ENCODE results near the gene IGSF5.
"Not testable (repeated sequence)": the region's sequence is repeated elsewhere in the genome, so short reads cannot be mapped to it uniquely, and the experiment has no call there.

The IGSF5 gene

DNA sequence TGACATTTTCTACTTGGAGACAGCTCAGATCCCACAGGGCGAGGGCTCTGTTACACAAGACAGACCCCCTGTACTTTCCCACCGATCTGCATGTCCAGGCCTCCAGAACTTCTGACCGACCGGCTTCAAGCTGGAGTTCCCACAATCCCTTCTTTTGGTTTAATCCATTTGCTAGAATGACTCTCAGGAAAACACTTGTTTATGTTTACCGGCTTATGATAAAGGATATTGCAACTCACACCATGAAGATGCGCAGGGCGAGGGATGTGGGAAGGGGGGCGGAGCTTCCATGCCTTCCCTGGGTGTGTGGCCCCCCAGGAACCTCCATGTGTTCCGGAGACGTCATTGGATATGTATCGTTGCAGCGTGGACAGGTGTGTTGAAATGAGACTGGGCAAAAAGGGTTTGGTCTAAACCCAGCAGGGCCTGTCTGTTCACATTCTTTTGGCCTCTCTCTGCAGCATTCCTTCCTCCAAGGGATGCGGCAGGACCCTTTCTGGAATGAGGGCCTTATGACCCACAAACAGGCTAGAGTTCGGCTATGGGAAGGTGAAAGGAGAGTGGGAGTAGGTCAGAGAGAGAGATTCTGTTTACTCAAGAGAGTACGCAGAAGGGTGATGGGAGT is 7.5 kb upstream of the IGSF5 start:
- FAIRE-seq: no peak

DNA sequence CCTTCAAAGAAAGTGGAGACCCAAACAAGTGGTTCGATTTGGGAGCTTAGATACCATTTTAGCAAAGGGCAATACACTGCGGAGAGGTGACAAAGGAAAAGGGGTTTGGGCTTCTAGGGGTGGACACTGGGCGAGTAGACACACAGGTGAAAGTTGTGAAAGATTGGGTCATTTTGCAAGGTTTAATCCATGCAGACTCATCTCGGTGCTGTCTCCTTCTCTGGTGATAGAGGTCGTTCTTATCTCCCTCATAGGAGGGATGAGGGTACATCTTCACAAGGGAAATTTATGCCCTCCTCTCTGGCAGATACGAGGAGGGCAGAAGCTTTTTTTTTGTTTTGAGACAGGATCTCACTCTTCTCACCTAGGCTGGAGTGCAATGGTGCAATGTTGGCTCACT is 6.4 kb upstream of the IGSF5 start:
- FAIRE-seq (no peak), DNase-seq (ENCODE audit: insufficient read length, low spot score) (no peak)

More for the DNA sequence above, 7.5 kb upstream of the IGSF5 start:
- no peak for DNase-seq (ENCODE audit: insufficient read length, low spot score)

DNA sequence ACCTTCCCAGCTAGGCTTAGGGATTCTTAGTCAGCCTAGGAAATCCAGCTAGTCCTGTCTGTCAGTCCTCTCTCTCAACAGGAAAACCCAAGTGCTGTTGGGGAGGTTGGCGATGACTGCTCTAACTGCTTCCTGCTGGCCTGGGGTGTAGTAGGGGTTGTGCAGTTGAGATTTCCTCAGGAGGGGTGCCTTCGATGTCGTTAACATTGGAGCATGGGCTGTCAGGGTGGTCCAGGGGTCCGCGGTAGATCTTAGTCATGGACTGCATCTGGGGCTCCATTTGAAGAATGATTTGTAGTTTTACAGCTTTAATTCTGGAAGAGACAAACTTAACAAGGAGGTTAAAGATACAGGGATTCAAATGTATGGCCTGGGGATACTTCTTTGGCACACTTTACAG is 5.5 kb upstream of the IGSF5 start:
- FAIRE-seq; DNase-seq (ENCODE audit: insufficient read length, low spot score): not testable (repeated sequence)

DNA sequence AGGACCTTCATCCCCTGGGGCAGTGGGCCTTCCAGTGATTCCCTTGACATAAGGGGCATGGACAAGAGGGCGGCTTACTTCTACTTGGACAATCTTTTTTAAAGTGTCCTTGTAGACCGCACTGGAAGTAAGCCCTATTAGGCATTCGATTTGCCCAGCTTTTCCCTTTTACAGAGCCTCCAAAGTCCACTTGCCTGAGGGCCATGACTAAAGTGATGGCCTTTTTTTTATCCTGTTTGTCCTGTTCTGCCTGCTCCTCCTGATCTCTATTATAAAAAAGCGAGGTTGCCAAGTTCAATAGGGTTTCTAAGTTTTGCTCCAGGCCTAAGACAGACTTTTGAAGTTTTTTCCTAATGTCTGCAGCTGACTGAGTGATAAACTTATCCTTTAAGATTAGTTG is 2.4 kb upstream of the IGSF5 start:
- not testable (repeated sequence) for DNase-seq (ENCODE audit: insufficient read length, low spot score); FAIRE-seq

DNA sequence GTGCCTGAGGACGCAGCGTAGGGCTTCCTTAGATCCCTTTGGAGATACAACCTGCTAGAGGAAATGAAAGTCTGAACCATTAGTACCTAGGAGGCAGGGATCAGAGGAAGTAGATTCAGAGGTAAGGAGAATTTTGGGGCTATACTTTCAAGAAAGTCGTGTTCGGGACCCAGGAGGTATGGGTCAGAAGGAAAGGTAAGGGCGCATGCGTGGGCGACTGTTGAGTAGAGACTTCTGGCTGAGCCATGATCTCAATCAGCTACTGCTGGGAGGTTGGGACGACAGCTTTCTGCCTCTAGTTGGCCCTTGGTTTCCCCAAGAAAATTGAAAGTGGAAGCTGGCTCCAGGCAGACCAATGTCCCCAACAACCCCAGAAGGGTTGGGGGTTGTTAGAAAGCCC is 349 bp downstream of the IGSF5 start:
- FAIRE-seq; DNase-seq (ENCODE audit: insufficient read length, low spot score): not testable (repeated sequence)

DNA sequence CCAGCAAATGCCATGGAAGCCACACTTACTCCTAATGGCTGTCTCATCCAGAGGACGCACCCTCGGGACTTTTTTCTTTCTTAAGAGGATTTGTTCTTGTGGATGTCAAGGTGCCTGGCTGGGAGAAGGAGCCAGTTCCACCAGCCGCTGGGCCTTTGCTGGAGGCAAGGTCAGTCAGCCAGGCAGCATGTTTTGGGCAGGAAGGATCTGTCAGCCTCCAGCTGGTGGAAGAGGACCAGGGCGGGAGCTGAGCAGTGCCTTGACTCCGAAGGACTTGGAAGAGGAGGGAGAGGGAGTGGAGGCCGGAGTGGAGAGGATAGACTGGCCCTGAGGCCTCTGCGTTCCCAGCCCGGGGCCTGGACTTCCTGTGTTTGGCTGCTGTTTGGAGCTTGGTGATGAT is 5.7 kb downstream of the IGSF5 start:
- no peak for FAIRE-seq
- no peak for DNase-seq (ENCODE audit: insufficient read length, low spot score)

DNA sequence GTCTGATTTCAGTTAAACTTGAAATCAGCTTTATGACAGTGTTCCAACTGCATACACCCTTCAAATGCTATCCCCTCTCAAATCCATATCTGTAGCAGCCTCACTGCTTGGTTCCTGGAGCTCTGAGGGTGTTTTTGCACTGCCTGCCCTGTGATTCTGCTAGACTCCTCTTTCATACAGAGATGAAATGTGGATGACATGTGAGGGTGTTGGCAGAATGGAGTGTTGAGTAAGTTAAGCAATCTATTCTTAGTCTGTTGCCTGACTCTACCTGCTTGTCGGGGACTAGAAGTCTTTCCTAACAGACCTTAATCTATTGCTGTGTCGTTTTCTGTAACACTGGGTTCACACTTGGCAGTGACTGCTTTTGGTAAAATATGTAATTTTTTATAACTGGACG is 9.8 kb downstream of the IGSF5 start:
- no peak for DNase-seq (ENCODE audit: insufficient read length, low spot score)
- FAIRE-seq: no peak

DNA sequence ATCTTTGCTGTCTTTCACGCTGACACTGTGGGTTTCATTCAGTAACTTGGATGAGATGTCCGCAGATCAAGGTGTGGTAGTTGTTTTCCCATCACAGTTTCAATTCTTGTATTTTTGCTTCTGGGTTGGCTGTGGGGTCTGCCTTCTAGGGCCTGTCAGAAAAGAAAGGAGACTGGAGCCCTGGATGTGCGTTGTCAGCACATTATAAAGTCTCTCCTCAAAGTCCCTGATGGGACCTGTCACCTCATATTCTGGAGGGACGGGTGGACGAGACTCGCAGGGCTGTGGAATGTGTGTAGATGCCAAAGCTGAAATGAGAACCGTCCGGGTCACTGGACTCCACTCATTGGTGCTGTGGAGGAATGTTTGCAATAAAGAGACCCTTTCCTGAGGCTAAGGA is 11.3 kb downstream of the IGSF5 start:
- FAIRE-seq (no peak), DNase-seq (ENCODE audit: insufficient read length, low spot score) (no peak)

DNA sequence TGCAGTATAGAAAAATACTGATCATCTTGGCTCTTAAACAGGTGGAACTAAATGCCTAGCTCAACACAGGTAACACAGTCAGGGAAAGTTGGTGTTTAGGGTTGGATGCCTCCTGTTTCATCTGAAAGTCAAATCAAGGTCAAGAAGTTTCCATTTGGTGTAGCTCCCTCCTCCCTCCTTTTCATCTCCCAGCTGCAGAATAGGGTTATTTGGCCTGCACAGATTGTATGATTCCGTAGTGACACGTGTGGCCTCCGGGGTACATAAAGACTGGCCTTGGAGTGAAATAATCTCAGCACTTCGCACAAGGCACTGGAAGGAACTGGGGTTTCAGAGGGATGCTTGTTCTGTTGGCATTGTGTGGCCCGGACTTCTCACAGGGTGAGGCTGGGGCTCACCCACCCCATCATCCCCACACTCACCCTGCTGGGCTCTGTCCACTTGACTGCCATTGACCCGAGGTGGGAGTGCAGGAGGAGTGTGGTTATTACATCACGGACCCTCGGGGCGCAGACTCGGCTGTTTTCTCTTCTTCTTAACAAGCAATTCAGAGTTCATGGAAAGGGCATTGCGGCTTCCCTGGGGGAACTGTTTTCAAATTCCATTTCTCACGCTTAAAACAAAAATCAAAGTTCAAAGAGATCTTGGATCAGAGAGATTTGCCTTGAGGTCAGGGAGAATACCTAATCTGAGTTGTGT is 18.4 kb downstream of the IGSF5 start:
- FAIRE-seq: no peak
- DNase-seq (ENCODE audit: insufficient read length, low spot score): no peak

DNA sequence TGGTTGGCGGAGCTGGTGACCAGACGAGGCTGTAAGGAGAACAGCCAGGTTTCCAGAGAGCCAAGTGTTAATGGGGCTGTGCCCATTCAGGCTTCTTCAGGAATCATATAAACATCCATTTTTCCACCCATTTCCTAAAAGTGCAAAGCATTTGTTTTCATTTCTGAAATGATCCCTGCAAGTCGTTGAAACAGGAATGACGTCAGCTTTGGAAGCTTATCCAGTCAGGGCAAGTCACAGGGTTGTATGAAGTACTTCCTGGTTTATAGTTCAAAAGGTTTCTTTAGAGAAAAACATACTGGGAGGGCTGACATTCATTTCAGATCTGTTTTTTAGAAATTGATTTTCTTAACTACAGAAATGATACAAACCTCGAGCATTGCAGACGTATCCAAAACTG is 29.2 kb downstream of the IGSF5 start:
- DNase-seq (ENCODE audit: insufficient read length, low spot score): no peak
- no peak for FAIRE-seq

DNA sequence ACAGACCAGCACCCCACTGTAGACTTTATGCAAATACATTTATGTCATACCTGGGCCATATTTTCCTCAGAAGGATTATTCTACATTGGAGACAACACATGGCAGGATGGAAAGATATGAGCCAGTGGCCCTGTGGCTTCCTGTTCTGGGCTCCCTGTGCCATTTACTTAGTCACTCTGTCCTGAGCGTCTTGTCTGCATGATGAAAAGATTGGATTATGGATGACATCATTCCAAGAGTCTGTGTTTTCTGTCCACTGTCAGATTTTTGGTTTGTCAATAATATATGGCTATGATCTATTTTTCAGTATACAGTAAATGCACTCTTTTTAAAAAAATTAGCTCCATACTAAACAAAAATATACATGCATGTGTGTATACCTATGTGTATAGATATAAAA is 30.8 kb downstream of the IGSF5 start:
- DNase-seq (ENCODE audit: insufficient read length, low spot score): no peak
- FAIRE-seq: no peak

DNA sequence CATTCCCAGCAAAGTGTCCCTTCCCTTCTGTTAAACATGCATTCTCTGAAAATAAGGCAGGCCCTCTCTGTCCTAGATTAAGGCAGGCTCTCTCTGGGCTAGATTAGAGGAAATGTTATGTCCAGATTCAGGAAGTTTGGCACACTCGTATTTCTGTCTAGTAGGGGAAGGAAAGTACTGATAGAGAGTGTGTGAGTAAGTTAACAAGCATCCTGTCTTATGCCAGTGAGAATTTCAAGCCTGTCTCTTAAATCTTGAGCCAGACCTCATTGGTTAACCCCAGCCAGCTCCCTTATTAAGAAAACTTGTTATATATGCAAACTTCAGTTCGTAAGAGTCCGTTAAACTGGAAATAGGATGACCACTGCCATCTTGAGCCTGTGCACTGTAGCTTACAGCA is 31.6 kb downstream of the IGSF5 start:
- DNase-seq (ENCODE audit: insufficient read length, low spot score) (no peak), FAIRE-seq (no peak)

DNA sequence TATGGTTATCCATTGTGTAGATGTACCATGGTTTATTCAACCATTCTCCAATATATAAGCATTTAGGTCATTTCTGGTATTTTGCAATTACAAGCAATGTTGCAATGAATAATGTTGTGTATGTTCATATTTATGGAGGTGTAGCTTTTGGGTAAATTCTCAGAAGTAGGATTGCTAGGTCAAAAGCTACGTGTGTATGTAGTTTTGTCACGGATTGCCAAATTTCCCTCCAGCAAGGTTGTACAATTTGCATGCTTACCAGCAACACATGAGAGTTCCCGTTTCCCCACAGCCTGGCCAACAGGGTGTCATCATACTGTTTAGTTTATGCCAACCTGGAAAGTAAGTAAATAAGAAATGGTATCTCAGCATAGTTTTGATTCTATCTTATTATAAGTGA is 36.3 kb downstream of the IGSF5 start:
- no peak for DNase-seq (ENCODE audit: insufficient read length, low spot score)
- no peak for FAIRE-seq

DNA sequence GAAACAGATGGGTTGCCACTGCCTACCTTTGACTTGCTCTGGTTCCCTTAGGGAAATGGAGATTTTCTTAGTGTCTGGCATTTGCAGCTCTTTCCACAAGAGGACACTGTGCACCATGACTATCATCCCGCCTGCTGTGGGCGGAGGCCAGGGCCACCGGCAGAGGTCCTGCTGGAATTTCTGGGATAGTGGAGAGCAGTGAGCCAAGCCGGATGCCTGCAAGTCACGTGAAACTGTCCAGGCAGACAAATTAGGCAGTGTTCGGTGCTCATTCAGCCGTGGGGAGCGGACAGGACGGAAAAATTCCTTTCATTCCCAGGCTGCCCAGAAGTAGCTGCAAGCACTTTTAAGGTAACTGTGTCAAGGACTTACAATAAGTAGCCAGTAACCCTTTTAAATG is 43.4 kb downstream of the IGSF5 start:
- FAIRE-seq: no peak
- DNase-seq (ENCODE audit: insufficient read length, low spot score): no peak

DNA sequence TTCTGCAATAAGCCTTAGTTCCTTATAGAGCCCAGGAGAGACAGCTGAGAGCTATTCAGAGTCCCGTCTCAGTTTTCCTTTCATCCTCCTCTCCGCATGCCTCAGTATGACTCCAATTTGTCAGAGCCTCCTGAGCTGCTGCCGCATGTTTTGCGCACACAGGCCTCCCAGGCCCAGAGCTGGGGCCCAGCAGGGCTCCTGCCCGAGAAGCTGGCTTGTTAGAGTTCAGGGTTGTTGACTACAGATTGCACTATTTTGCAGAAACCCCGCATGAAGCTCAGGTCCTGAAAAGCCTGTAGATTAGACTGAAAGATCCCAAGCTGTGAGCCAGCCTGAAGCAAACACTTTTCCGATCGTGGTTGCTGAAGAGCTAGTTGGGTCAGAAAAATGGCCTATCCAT is 51.5 kb downstream of the IGSF5 start:
- DNase-seq (ENCODE audit: insufficient read length, low spot score) (no peak), FAIRE-seq (no peak)

DNA sequence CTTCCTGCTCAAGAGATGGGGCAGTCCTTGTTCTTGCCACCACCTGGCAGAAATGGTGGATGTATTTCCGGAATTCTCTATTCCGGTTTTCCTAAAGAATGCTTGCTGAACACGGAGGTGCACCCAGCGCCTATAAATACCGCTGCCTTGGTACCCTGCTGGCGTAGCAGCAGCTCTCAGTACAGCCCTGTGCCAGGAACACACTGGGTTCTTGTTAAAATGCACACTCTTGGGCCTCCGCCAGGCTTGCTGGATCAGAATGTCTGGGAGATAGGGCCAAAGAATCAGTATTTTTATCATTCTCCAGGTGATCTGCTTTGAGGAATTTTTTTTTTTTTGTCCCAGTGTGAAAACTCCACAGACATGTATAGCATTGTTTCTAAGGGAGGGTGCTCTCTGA is 54.2 kb downstream of the IGSF5 start:
- DNase-seq (ENCODE audit: insufficient read length, low spot score) (no peak), FAIRE-seq (no peak)

DNA sequence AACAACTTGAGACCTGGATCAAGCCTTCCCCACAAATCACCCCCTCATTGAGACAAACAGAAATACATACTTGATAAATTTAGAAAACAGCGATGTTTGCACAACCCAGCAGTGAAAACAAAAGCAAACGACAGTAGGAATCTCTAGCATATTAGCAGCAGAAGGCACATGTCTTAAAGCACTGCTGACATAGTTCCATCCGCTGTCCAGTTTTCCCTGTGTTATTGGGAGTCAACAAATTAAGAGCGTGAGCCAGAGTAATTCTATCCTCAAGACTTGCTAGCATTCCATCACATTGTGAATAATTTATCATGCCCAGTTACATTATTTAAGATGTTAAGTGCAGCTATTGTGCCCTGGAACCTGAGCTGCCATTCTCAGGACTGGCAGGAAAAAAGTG is 55.3 kb downstream of the IGSF5 start:
- DNase-seq (ENCODE audit: insufficient read length, low spot score) (no peak), FAIRE-seq (no peak)

DNA sequence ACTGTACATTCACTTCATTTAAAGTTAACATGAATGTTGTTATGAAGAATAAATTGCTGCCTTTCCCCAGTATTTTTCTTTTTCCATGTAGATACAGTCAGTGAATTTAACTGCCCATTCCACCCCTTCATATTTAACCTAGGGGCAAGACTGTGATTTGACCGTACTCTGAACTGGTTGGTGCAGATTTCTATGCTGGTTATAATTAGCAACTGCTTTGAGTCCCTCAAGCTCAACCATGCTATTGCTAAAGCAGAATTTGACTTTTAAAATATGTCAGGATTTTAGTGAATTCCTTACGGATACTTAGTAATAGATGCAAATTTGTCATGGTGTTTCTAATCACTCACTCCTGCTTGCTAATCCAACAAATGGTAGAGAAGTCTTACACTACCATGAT is 57.2 kb downstream of the IGSF5 start:
- DNase-seq (ENCODE audit: insufficient read length, low spot score) (no peak), FAIRE-seq (no peak)

DNA sequence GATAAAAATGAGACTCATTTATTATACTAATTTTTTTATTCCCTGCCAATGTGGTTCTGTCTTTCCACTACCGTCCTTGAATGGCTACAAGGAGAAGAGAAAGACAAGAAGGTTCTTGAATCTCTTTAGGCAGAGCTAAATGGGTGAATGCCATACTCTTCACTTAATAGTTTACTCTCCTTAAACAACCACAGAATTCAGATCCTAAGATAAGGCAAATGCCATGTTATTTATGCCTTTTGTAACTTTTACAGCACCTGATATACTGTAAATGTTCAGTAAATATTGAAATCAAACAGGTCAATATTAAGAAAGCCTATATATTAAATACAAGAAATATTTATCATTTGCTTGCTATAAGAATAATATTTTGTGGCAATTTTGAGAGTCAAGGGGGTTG is 58.4 kb downstream of the IGSF5 start:
- no peak for DNase-seq (ENCODE audit: insufficient read length, low spot score)
- FAIRE-seq: no peak

DNA sequence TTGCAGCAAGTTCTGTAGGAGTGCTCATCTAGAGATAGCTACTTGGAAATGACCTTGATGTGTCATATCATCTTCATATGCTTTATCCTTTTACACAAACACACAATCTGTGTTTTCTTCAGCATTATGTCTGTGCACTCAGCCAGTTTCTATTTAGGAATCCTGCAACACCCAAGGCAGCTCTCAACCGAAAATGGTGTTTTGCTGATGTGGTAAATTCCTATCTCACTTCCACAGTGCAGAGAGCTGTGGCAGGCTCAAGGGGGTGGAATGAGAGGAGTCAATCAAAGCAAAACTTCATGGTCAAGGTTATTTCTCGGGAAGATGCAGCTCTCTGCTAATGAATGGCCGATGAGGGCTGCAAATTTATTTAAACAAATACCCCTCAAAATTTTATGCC is 59.3 kb downstream of the IGSF5 start:
- no peak for DNase-seq (ENCODE audit: insufficient read length, low spot score)
- no peak for FAIRE-seq

DNA sequence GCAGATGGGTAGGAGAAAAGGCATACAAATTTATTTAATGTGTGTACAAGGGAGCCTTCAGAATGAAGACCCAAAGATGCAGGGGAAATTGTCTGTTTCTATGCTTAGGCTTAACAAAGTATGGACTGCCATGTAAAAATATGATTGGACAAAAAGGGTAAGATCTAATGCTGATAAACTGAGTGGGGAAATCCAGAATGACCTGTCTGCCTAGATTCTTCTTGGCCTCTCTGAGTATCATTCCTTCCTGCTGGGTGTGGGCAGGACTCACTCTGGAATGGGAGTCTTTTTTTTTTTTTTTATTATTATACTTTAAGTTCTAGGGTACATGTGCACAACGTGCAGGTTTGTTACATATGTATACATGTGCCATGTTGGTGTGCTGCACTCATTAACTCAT is 61.0 kb downstream of the IGSF5 start:
- DNase-seq (ENCODE audit: insufficient read length, low spot score) (no peak), FAIRE-seq (no peak)

DNA sequence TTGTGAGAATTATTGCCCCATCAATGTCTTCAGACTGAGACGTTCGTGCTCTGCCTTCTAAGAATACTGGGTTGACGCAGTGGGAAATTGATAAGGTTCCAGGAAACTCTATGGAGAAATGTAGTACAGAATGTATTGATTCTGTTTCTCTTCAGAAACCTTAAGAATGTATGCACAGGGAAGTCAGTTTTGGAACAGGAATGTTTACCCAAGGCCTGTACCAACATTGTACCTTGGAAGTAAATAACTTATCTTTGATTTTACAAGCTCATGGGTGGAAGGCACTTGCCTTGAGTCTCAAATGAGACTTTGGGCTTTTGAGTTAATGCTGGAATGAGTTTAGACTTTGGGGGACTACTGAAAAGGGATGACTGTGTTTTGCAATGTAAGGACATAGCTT is 62.8 kb downstream of the IGSF5 start:
- FAIRE-seq (no peak), DNase-seq (ENCODE audit: insufficient read length, low spot score) (no peak)

DNA sequence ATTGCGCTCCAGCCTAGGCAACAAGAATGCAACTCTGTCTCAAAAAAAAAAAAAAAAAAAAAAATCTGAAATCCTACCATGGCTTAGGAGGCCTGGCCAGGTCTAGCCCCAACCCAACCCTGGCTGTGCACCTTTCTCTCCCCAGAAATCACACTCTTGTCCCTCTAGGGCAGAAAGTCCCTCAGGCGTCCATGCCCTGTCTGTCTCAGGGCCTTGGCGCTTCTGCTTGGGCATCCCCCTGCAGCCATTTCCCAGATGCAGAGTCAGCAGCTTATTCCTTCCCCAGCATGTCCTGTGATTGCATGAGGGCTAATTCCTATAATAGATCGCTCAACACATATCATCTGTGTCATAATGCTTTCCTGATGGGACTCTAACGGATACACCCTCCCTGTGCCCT is 65.0 kb downstream of the IGSF5 start:
- no peak for DNase-seq (ENCODE audit: insufficient read length, low spot score)
- FAIRE-seq: no peak
